Stimulated activated naive CD8-positive, alpha-beta T cell treated with anti-CD3 and anti-CD28 coated beads, Interleukin-15, amount 100 ng/mL, for 72 hours (primary cell): ENCODE measurements around the gene MAP3K2.
A peak's percentile ranks its signal among the peaks of the same experiment; 100 is the strongest.

Experiments
- ATAC-seq: fragments of 150-1000 bp; cut with Tn5 transposase; 2 replicates; pipeline ENCODE4 v1.10.0; 2021; ENCODE audit warnings: mild to moderate bottlenecking, moderate library complexity
- DNase-seq, 2 donors: peaks; one replicate each; pipeline ENCODE4 v3.0.0; 2021 to 2022
- H3K27ac Mint-ChIP-seq, 2 donors: one replicate each; pipeline ENCODE4 v1.8.0; 2022; ENCODE audit warnings: mild to moderate bottlenecking in 2 of 2, mixed read lengths in 2 of 2, moderate library complexity in 2 of 2
- H3K27me3 Mint-ChIP-seq: one replicate; pipeline ENCODE4 v1.8.0; 2022; ENCODE audit warnings: mixed read lengths
- H3K4me1 Mint-ChIP-seq: one replicate; pipeline ENCODE4 v1.8.0; 2022; ENCODE audit warnings: mild to moderate bottlenecking, mixed read lengths
- H3K4me3 Mint-ChIP-seq, 2 donors: one replicate each; pipeline ENCODE4 v1.8.0; 2022; ENCODE audit warnings: mild to moderate bottlenecking in 2 of 2, mixed read lengths in 2 of 2, moderate library complexity in 1 of 2
- H3K9me3 Mint-ChIP-seq, 2 donors: one replicate each; pipeline ENCODE4 v1.8.0; 2022; ENCODE audit warnings: mixed read lengths in 2 of 2

Gene MAP3K2

DNA sequence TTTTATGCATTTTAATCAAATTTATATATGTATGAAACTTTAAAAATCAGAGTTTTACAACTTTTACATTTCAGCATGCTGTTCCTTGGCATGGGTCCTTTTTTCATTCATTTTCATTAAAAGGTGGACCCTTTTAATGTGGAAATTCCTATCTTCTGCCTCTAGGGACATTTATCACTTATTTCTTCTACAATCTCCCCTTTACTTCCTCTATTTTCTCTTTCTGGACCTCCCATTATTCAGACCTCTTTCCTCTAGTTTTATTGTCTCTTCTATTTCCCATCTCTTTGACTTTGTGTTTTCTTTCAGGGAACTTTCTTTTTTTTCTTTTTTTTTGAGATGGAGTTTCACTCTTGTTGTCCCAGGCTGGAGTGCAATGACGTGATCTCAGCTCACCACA, 36.1 kb upstream of the MAP3K2 start:
- Mint-ChIP-seq H3K4me3 (peak overlapping the region; percentile 12 to 70), H3K27me3 (peaks cover 55% of the 10 kb centered on the region)

DNA sequence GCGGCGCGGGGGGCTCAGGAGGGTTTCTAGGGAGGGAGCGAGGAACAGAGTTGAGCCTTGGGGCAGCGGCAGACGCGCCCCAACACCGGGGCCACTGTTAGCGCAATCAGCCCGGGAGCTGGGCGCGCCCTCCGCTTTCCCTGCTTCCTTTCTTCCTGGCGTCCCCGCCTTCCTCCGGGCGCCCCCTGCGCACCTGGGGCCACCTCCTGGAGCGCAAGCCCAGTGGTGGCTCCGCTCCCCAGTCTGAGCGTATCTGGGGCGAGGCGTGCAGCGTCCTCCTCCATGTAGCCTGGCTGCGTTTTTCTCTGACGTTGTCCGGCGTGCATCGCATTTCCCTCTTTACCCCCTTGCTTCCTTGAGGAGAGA, 35.7 kb upstream of the MAP3K2 start:
- peaks cover 22% of the 10 kb centered on the region for H3K4me1 Mint-ChIP-seq
- ATAC-seq = peak; percentile 44

More for the DNA sequence above, 36.1 kb upstream of the MAP3K2 start:
- DNase-seq (no peak), ATAC-seq (no peak)
- Mint-ChIP-seq H3K27ac (no peak overlapping the region), H3K9me3 (no peaks in the 10 kb centered on the region), H3K4me1 (peaks cover 22% of the 10 kb centered on the region)

GRCh38 chr2:127422559-127423477, 35.0 kb upstream of the MAP3K2 start:
- peaks cover 22% of the 10 kb centered on the region for H3K4me1 Mint-ChIP-seq
- ATAC-seq = peak; percentile 53
- DNase-seq = no peak
- H3K27ac Mint-ChIP-seq = no peak overlapping the region
- H3K9me3 Mint-ChIP-seq = no peaks in the 10 kb centered on the region
- H3K4me3 Mint-ChIP-seq = peak overlapping the region; percentile 64 to 72
- H3K27me3 Mint-ChIP-seq = peaks cover 55% of the 10 kb centered on the region

More for the DNA sequence above, 35.7 kb upstream of the MAP3K2 start:
- no peak for DNase-seq
- Mint-ChIP-seq H3K27ac (no peak overlapping the region), H3K9me3 (no peaks in the 10 kb centered on the region), H3K4me3 (peak overlapping the region; percentile 12 to 70), H3K27me3 (peaks cover 55% of the 10 kb centered on the region)

DNA sequence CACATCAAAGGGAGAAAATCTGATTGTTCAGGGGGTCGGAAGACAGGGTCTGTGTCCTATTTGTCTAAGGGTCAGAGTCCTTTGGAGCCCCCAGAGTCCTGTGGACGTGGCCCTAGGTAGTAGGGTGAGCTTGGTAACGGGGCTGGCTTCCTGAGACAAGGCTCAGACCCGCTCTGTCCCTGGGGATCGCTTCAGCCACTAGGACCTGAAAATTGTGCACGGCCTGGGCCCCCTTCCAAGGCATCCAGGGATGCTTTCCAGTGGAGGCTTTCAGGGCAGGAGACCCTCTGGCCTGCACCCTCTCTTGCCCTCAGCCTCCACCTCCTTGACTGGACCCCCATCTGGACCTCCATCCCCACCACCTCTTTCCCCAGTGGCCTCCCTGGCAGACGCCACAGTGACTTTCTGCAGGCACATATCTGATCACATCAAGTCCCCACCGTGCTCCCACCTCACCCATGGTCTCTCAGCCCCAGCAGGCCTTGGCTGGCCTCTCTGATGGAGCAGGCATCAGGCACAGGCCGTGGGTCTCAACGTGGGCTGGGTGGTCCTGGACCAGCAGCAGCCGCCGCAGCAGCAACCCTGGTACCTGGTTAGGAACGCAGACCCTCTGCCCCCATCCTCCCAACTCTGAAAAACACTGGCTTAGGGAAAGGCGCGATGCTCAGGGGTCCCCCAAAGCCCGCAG, 34.2 kb upstream of the MAP3K2 start:
- Mint-ChIP-seq H3K27me3 (peaks cover 55% of the 10 kb centered on the region), H3K27ac (no peak overlapping the region), H3K9me3 (no peaks in the 10 kb centered on the region), H3K4me3 (peak overlapping the region; percentile 52 to 65), H3K4me1 (peaks cover 30% of the 10 kb centered on the region)
- no peak for ATAC-seq
- no peak for DNase-seq

GRCh38 chr2:127421116-127421800, 33.5 kb upstream of the MAP3K2 start:
- Mint-ChIP-seq H3K9me3 (no peaks in the 10 kb centered on the region), H3K4me1 (peaks cover 37% of the 10 kb centered on the region), H3K27me3 (peaks cover 55% of the 10 kb centered on the region), H3K4me3 (no peak overlapping the region), H3K27ac (no peak overlapping the region)
- DNase-seq = no peak
- no peak for ATAC-seq

DNA sequence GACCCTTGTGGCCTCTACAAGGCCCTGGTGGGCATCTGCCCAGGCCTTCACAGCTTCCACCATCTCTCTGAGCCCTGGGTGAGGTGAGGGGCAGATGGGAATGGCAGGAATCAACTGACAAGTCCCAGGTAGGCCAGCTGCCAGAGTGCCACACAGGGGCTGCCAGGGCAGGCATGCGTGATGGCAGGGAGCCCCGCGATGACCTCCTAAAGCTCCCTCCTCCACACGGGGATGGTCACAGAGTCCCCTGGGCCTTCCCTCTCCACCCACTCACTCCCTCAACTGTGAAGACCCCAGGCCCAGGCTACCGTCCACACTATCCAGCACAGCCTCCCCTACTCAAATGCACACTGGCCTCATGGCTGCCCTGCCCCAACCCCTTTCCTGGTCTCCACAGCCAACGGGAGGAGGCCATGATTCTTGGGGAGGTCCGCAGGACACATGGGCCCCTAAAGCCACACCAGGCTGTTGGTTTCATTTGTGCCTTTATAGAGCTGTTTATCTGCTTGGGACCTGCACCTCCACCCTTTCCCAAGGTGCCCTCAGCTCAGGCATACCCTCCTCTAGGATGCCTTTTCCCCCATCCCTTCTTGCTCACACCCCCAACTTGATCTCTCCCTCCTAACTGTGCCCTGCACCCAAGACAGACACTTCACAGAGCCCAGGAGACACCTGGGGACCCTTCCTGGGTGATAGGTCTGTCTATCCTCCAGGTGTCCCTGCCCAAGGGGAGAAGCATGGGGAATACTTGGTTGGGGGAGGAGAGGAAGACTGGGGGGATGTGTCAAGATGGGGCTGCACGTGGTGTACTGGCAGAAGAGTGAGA, 32.5 kb upstream of the MAP3K2 start:
- H3K27ac Mint-ChIP-seq = no peak overlapping the region
- no peak for ATAC-seq
- H3K4me1 Mint-ChIP-seq = peaks cover 45% of the 10 kb centered on the region
- no peaks in the 10 kb centered on the region for H3K9me3 Mint-ChIP-seq
- no peak overlapping the region for H3K4me3 Mint-ChIP-seq
- DNase-seq = no peak
- H3K27me3 Mint-ChIP-seq = peaks cover 46% of the 10 kb centered on the region

DNA sequence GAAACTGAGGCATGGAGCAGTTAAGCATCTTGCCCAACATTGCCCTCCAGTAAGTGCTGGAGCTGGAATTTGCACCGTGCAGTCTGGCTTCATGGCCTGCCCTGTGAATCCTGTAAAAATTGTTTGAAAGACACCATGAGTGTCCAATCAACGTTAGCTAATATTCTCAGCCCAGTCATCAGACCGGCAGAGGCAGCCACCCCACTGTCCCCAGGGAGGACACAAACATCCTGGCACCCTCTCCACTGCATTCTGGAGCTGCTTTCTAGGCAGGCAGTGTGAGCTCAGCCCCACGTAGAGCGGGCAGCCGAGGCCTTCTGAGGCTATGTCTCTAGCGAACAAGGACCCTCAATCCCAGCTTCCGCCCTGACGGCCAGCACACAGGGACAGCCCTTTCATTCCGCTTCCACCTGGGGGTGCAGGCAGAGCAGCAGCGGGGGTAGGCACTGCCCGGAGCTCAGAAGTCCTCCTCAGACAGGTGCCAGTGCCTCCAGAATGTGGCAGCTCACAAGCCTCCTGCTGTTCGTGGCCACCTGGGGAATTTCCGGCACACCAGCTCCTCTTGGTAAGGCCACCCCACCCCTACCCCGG, 31.8 kb upstream of the MAP3K2 start:
- ATAC-seq = no peak
- H3K4me1 Mint-ChIP-seq = peaks cover 45% of the 10 kb centered on the region
- H3K9me3 Mint-ChIP-seq = no peaks in the 10 kb centered on the region
- H3K4me3 Mint-ChIP-seq = no peak overlapping the region
- peaks cover 43% of the 10 kb centered on the region for H3K27me3 Mint-ChIP-seq
- no peak for DNase-seq
- no peak overlapping the region for H3K27ac Mint-ChIP-seq

GRCh38 chr2:127419112-127419430, 31.3 kb upstream of the MAP3K2 start:
- no peak overlapping the region for H3K27ac Mint-ChIP-seq
- no peak for DNase-seq
- no peaks in the 10 kb centered on the region for H3K9me3 Mint-ChIP-seq
- ATAC-seq = no peak
- H3K27me3 Mint-ChIP-seq = peaks cover 43% of the 10 kb centered on the region
- H3K4me3 Mint-ChIP-seq = no peak overlapping the region
- H3K4me1 Mint-ChIP-seq = peaks cover 43% of the 10 kb centered on the region

DNA sequence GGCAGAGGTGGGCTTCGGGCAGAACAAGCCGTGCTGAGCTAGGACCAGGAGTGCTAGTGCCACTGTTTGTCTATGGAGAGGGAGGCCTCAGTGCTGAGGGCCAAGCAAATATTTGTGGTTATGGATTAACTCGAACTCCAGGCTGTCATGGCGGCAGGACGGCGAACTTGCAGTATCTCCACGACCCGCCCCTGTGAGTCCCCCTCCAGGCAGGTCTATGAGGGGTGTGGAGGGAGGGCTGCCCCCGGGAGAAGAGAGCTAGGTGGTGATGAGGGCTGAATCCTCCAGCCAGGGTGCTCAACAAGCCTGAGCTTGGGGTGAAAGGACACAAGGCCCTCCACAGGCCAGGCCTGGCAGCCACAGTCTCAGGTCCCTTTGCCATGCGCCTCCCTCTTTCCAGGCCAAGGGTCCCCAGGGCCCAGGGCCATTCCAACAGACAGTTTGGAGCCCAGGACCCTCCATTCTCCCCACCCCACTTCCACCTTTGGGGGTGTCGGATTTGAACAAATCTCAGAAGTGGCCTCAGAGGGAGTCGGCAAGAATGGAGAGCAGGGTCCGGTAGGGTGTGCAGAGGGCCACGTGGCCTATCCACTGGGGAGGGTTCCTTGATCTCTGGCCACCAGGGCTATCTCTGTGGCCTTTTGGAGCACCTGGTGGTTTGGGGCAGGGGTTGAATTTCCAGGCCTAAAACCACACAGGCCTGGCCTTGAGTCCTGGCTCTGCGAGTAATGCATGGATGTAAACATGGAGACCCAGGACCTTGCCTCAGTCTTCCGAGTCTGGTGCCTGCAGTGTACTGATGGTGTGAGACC, 30.7 kb upstream of the MAP3K2 start, which contains the start of gene PROC:
Gene PROC, plus strand, starts transcription at position 128 of the 812 bp plus-strand sequence. CDS start 1,516 bp downstream, outside the sequence.
- H3K27ac Mint-ChIP-seq = no peak within 1 kb of the TSS
- peak within 1 kb of the TSS in 1 of 2 donors; percentile 47 for H3K4me3 Mint-ChIP-seq
- DNase-seq (no peak), ATAC-seq (no peak)
- peaks cover 37% of the 10 kb centered on the region for H3K4me1 Mint-ChIP-seq
- peaks cover 43% of the 10 kb centered on the region for H3K27me3 Mint-ChIP-seq
- H3K9me3 Mint-ChIP-seq = peaks cover 0 to 4% of the 10 kb centered on the region in 2 donors

DNA sequence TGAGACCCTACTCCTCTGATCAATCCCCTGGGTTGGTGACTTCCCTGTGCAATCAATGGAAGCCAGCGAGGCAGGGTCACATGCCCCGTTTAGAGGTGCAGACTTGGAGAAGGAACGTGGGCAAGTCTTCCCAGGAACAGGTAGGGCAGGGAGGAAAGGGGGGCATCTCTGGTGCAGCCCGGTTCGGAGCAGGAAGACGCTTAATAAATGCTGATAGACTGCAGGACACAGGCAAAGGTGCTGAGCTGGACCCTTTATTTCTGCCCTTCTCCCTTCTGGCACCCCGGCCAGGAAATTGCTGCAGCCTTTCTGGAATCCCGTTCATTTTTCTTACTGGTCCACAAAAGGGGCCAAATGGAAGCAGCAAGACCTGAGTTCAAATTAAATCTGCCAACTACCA, 29.6 kb upstream of the MAP3K2 start:
- H3K27me3 Mint-ChIP-seq = peaks cover 41% of the 10 kb centered on the region
- peaks cover 26% of the 10 kb centered on the region for H3K4me1 Mint-ChIP-seq
- no peak overlapping the region for H3K27ac Mint-ChIP-seq
- ATAC-seq (no peak), DNase-seq (no peak)
- H3K9me3 Mint-ChIP-seq = peaks cover 0 to 10% of the 10 kb centered on the region in 2 donors
- H3K4me3 Mint-ChIP-seq = peak overlapping the region in 1 of 2 donors; percentile 47

GRCh38 chr2:127416506-127417001, 28.8 kb upstream of the MAP3K2 start:
- H3K4me1 Mint-ChIP-seq = peaks cover 30% of the 10 kb centered on the region
- peak overlapping the region; percentile 81 to 90 for H3K4me3 Mint-ChIP-seq
- peak overlapping the region in 1 of 2 donors; percentile 52 for H3K27ac Mint-ChIP-seq
- DNase-seq (no peak), ATAC-seq (peak; percentile 26)
- H3K9me3 Mint-ChIP-seq = peaks cover 0 to 10% of the 10 kb centered on the region in 2 donors
- H3K27me3 Mint-ChIP-seq = peaks cover 33% of the 10 kb centered on the region

GRCh38 chr2:127415593-127416505, 28.1 kb upstream of the MAP3K2 start:
- peaks cover 37% of the 10 kb centered on the region for H3K4me1 Mint-ChIP-seq
- H3K4me3 Mint-ChIP-seq = peak overlapping the region; percentile 81 to 90
- peaks cover 26% of the 10 kb centered on the region for H3K27me3 Mint-ChIP-seq
- peak overlapping the region in 1 of 2 donors; percentile 44 for H3K27ac Mint-ChIP-seq
- DNase-seq = peak; percentile 84 to 88
- peaks cover 0 to 10% of the 10 kb centered on the region in 2 donors for H3K9me3 Mint-ChIP-seq
- peak; percentile 94 for ATAC-seq
